Naive thymus-derived CD4-positive, alpha-beta T cell (primary cell): ENCODE data around the gene ENG. TPM values are rescaled to one million over a fixed set of nuclear protein-coding genes. Genes with fewer than 3 reads are reported as not detected.

Experiments
- ATAC-seq: fragments of 150-1000 bp; cut with Tn5 transposase; 2 replicates; pipeline ENCODE4 v1.10.0; 2021; ENCODE audit warnings: mild to moderate bottlenecking, moderate library complexity
- CTCF ChIA-PET: fragments of 350-600 bp; sonication (Branson Sonifier 250); formaldehyde crosslinking; loops from one replicate; lab custom pipeline; 2021; ENCODE audit warnings: antibody characterized with exemption; lab: Charles Lee
- POLR2A ChIA-PET: fragments of 350-600 bp; sonication (Branson Sonifier 250); formaldehyde crosslinking; loops from one replicate; lab custom pipeline; 2021; ENCODE audit warnings: antibody characterized with exemption, inconsistent platforms; lab: Charles Lee
- DNase-seq, 9 donors: peaks; one replicate each; pipeline versions ENCODE4 v3.0.0 to v3.0.0-alpha.2; 2020 to 2022; ENCODE audit warnings: mixed read lengths in 1 of 9
- H3K27ac ChIP-seq: one replicate; pipeline ENCODE4 v1.7.0; 2013; ENCODE audit warnings: mild to moderate bottlenecking, low read depth, low read length, moderate library complexity
- H3K27me3 ChIP-seq, 2 donors: one replicate each; pipeline ENCODE4 v1.7.0; 2013; ENCODE audit warnings: low read length in 2 of 2, mild to moderate bottlenecking in 2 of 2, moderate library complexity in 2 of 2; ENCODE audit not compliant: control insufficient read depth in 2 of 2, insufficient read depth in 2 of 2
- H3K36me3 ChIP-seq, 3 experiments: 1 replicate in 2 of 3; 2 replicates in 1 of 3; pipeline ENCODE4 v1.7.0; 2013; ENCODE audit warnings: low read length in 3 of 3, mild to moderate bottlenecking in 3 of 3, moderate library complexity in 1 of 3; ENCODE audit not compliant: insufficient read depth in 3 of 3, control insufficient read depth in 2 of 3
- H3K4me1 ChIP-seq, 2 donors: one replicate each; pipeline ENCODE4 v1.7.0; 2013; ENCODE audit warnings: low read length in 2 of 2, mild to moderate bottlenecking in 2 of 2, moderate library complexity in 1 of 2; ENCODE audit not compliant: control insufficient read depth in 2 of 2, insufficient read depth in 2 of 2
- H3K4me3 ChIP-seq: 2 replicates; pipeline ENCODE4 v1.7.0; 2013; ENCODE audit warnings: mild to moderate bottlenecking, low read length
- H3K9me3 ChIP-seq, 3 experiments: 1 replicate in 2 of 3; 2 replicates in 1 of 3; pipeline ENCODE4 v1.7.0; 2013; ENCODE audit warnings: low read length in 3 of 3; ENCODE audit not compliant: control insufficient read depth in 2 of 3
- H3K27ac Mint-ChIP-seq, 9 donors: one replicate each; pipeline ENCODE4 v1.8.0; 2020 to 2022; ENCODE audit warnings: mixed read lengths in 9 of 9, mild to moderate bottlenecking in 8 of 9, moderate library complexity in 5 of 9, inconsistent platforms in 2 of 9
- H3K27me3 Mint-ChIP-seq, 5 donors: one replicate each; pipeline ENCODE4 v1.8.0; 2021 to 2022; ENCODE audit warnings: mixed read lengths in 5 of 5, mild to moderate bottlenecking in 1 of 5
- H3K36me3 Mint-ChIP-seq, 5 donors: one replicate each; pipeline ENCODE4 v1.8.0; 2020 to 2022; ENCODE audit warnings: mixed read lengths in 5 of 5, mild to moderate bottlenecking in 3 of 5, inconsistent platforms in 1 of 5
- H3K4me1 Mint-ChIP-seq, 7 donors: one replicate each; pipeline ENCODE4 v1.8.0; 2020 to 2022; ENCODE audit warnings: mixed read lengths in 7 of 7, mild to moderate bottlenecking in 3 of 7, inconsistent platforms in 1 of 7
- H3K4me3 Mint-ChIP-seq, 10 donors: one replicate each; pipeline ENCODE4 v1.8.0; 2020 to 2022; ENCODE audit warnings: mild to moderate bottlenecking in 10 of 10, mixed read lengths in 10 of 10, moderate library complexity in 6 of 10, inconsistent platforms in 2 of 10
- H3K9me3 Mint-ChIP-seq, 11 donors: one replicate each; pipeline ENCODE4 v1.8.0; 2020 to 2022; ENCODE audit warnings: mixed read lengths in 11 of 11, mild to moderate bottlenecking in 4 of 11, inconsistent platforms in 1 of 11, moderate library complexity in 1 of 11
- intact Hi-C, 2 donors: fragments of 100-400 bp; cut with micrococcal nuclease; formaldehyde crosslinking; loops; one replicate each; pipeline ENCODE4 v1.15.1; 2023
- polyA plus RNA-seq, 2 donors: library from polyadenylated mRNA; unstranded; fragments of 300-500 nt; fragmentation: Illumina TruSeq; gene quantifications; one replicate each; pipeline ENCODE4 v1.2.3, GENCODE V29; 2021
- total RNA-seq, 6 experiments: library from RNA in 5 of 6; stranded (reverse) in 5 of 6; gene quantifications; 1 replicate in 5 of 6; 2 replicates in 1 of 6; pipeline ENCODE4 v1.2.3 and lab custom pipeline; 2021 to 2026

The ENG gene
- total and polyA plus RNA-seq, 7 experiments from 2014 or later: 4.5 to 25.8 (median 11.2) TPM

- H3K4me1 ChIP-seq: peaks cover 35 to 37% of the 10 kb centered on the region in 2 donors
- H3K36me3 ChIP-seq: peaks cover 0 to 7% (median 0%) of the 10 kb centered on the region in 3 experiments
- H3K36me3 Mint-ChIP-seq: peaks cover 0 to 3% (median 0%) of the 10 kb centered on the region in 5 donors
- DNase-seq: no peak
- H3K9me3 Mint-ChIP-seq: peaks cover 0 to 1% (median 0%) of the 10 kb centered on the region in 11 donors
- ATAC-seq: no peak
- H3K27ac Mint-ChIP-seq: peak overlapping the region; percentile 85 to 95 (median 92)
- intact Hi-C loops: no loop called here
- no peak overlapping the region for H3K4me3 ChIP-seq
- H3K27me3 Mint-ChIP-seq: no peaks in the 10 kb centered on the region
- H3K27ac ChIP-seq: peak overlapping the region; percentile 64
- H3K9me3 ChIP-seq: no peaks in the 10 kb centered on the region
- no peaks in the 10 kb centered on the region for H3K27me3 ChIP-seq
- H3K4me1 Mint-ChIP-seq: peaks cover 25 to 55% (median 52%) of the 10 kb centered on the region in 7 donors
- ChIA-PET CTCF (interaction anchor here (0.6 to 0.7 kb wide), 2 partner anchors 28 to 274 kb away, joined by 3 to 4 read pairs; no protein-coding TSS in a partner anchor), POLR2A (interaction anchor here (0.6 to 3.2 kb wide), 9 partner anchors 10 to 129 kb away, joined by 3 to 15 read pairs (median 3); partner anchors contain the start of genes ENG, SH2D3C and TOR2A)
- peak overlapping the region in 6 of 10 donors; percentile 29 to 75 (median 62) for H3K4me3 Mint-ChIP-seq
These were observed 8.7 kb upstream of the ENG start for GRCh38 chr9:127863191-127863621.

- DNase-seq (peak in 8 of 9 donors; percentile 12 to 50 (median 36)), ATAC-seq (peak; percentile 84)
- H3K4me1 Mint-ChIP-seq: peaks cover 25 to 57% (median 52%) of the 10 kb centered on the region in 7 donors
- Histone ChIP-seq H3K27me3 (no peaks in the 10 kb centered on the region), H3K9me3 (no peaks in the 10 kb centered on the region), H3K4me3 (peak overlapping the region; percentile 14), H3K36me3 (no peaks in the 10 kb centered on the region), H3K27ac (peak overlapping the region; percentile 64), H3K4me1 (peaks cover 35 to 41% of the 10 kb centered on the region in 2 donors)
- POLR2A ChIA-PET: interaction anchor here (0.7 to 3.2 kb wide), 11 partner anchors 9 to 128 kb away, joined by 3 to 15 read pairs (median 3); partner anchors contain the start of genes ENG, SH2D3C and TOR2A
- peak overlapping the region; percentile 38 to 75 (median 54) for H3K4me3 Mint-ChIP-seq
- peaks cover 0 to 1% (median 0%) of the 10 kb centered on the region in 11 donors for H3K9me3 Mint-ChIP-seq
- no peaks in the 10 kb centered on the region for H3K27me3 Mint-ChIP-seq
- intact Hi-C loops: no loop called here
- H3K27ac Mint-ChIP-seq: peak overlapping the region; percentile 85 to 95 (median 92)
- CTCF ChIA-PET: interaction anchor here (0.6 to 0.7 kb wide), 3 partner anchors 27 to 273 kb away, joined by 3 to 4 read pairs (median 3); no protein-coding TSS in a partner anchor
- peaks cover 0 to 3% (median 0%) of the 10 kb centered on the region in 5 donors for H3K36me3 Mint-ChIP-seq
These were observed 7.9 kb upstream of the ENG start for GRCh38 chr9:127862075-127863011.

- H3K9me3 ChIP-seq: no peaks in the 10 kb centered on the region
- no peak overlapping the region for H3K4me3 ChIP-seq
- H3K36me3 ChIP-seq: no peaks in the 10 kb centered on the region
- Mint-ChIP-seq H3K9me3 (peaks cover 0 to 1% (median 0%) of the 10 kb centered on the region in 11 donors), H3K36me3 (peaks cover 0 to 1% (median 0%) of the 10 kb centered on the region in 5 donors), H3K27me3 (no peaks in the 10 kb centered on the region), H3K27ac (peak overlapping the region in 6 of 9 donors; percentile 60 to 95 (median 88)), H3K4me3 (no peak overlapping the region), H3K4me1 (peaks cover 26 to 59% (median 48%) of the 10 kb centered on the region in 7 donors)
- H3K27ac ChIP-seq: no peak overlapping the region
- ChIA-PET CTCF (interaction anchor here (1.4 kb wide), 1 partner anchor 9 kb away, joined by 6 read pairs; no protein-coding TSS in a partner anchor), POLR2A (interaction anchor here (1.1 to 3.2 kb wide), 3 partner anchors 8 to 90 kb away, joined by 3 to 15 read pairs (median 6); partner anchors contain the start of gene ENG)
- H3K4me1 ChIP-seq: peaks cover 33 to 44% of the 10 kb centered on the region in 2 donors
- no peak for ATAC-seq
- H3K27me3 ChIP-seq: no peaks in the 10 kb centered on the region
- intact Hi-C loops: no loop called here
- DNase-seq: no peak
These were observed 6.3 kb upstream of the ENG start for GRCh38 chr9:127860779-127861178.

GRCh38 chr9:127860260-127860659, 5.8 kb upstream of the ENG start:
- ChIA-PET CTCF (interaction anchor here (1.4 kb wide), 1 partner anchor 9 kb away, joined by 6 read pairs; no protein-coding TSS in a partner anchor), POLR2A (interaction anchor here (1.7 kb wide), 1 partner anchor 75 kb away, joined by 6 read pairs; no protein-coding TSS in a partner anchor)
- Histone ChIP-seq H3K36me3 (no peaks in the 10 kb centered on the region), H3K9me3 (no peaks in the 10 kb centered on the region), H3K4me1 (peaks cover 31 to 44% of the 10 kb centered on the region in 2 donors), H3K27me3 (no peaks in the 10 kb centered on the region), H3K4me3 (no peak overlapping the region), H3K27ac (no peak overlapping the region)
- no peak for ATAC-seq
- Mint-ChIP-seq H3K27me3 (no peaks in the 10 kb centered on the region), H3K9me3 (peaks cover 0 to 1% (median 0%) of the 10 kb centered on the region in 11 donors), H3K36me3 (no peaks in the 10 kb centered on the region), H3K4me3 (no peak overlapping the region), H3K4me1 (peaks cover 25 to 59% (median 46%) of the 10 kb centered on the region in 7 donors), H3K27ac (peak overlapping the region in 4 of 9 donors; percentile 68 to 95 (median 93))
- DNase-seq: no peak
- intact Hi-C loops: no loop called here

GRCh38 chr9:127858041-127858512, 3.6 kb upstream of the ENG start:
- ChIA-PET POLR2A (no interaction called here), CTCF (no interaction called here)
- Mint-ChIP-seq H3K27ac (peak overlapping the region in 3 of 9 donors; percentile 18 to 47 (median 25)), H3K9me3 (no peaks in the 10 kb centered on the region), H3K4me3 (peak overlapping the region in 1 of 10 donors; percentile 19), H3K27me3 (no peaks in the 10 kb centered on the region), H3K36me3 (no peaks in the 10 kb centered on the region), H3K4me1 (peaks cover 24 to 62% (median 44%) of the 10 kb centered on the region in 7 donors)
- intact Hi-C loops: no loop called here
- H3K9me3 ChIP-seq: no peaks in the 10 kb centered on the region
- H3K4me1 ChIP-seq: peaks cover 29 to 45% of the 10 kb centered on the region in 2 donors
- no peak overlapping the region for H3K4me3 ChIP-seq
- H3K36me3 ChIP-seq: no peaks in the 10 kb centered on the region
- no peaks in the 10 kb centered on the region for H3K27me3 ChIP-seq
- no peak overlapping the region for H3K27ac ChIP-seq
- no peak for DNase-seq
- ATAC-seq: no peak

GRCh38 chr9:127857278-127857677, 2.8 kb upstream of the ENG start:
- no peak overlapping the region for H3K4me3 Mint-ChIP-seq
- ChIA-PET POLR2A (interaction anchor here (0.9 kb wide), 1 partner anchor 58 kb away, joined by 3 read pairs; no protein-coding TSS in a partner anchor), CTCF (no interaction called here)

More at GRCh38 chr9:127857278-127857677, 2.8 kb upstream of the ENG start:
- DNase-seq (no peak), ATAC-seq (no peak)
- Mint-ChIP-seq H3K4me1 (peaks cover 24 to 61% (median 41%) of the 10 kb centered on the region in 7 donors), H3K27ac (no peak overlapping the region), H3K27me3 (no peaks in the 10 kb centered on the region), H3K36me3 (peaks cover 0 to under 1% (median 0%) of the 10 kb centered on the region in 5 donors), H3K9me3 (no peaks in the 10 kb centered on the region)
- no peaks in the 10 kb centered on the region for H3K36me3 ChIP-seq
- H3K4me3 ChIP-seq: no peak overlapping the region
- H3K4me1 ChIP-seq: peaks cover 22 to 44% of the 10 kb centered on the region in 2 donors
- no peak overlapping the region for H3K27ac ChIP-seq
- H3K9me3 ChIP-seq: no peaks in the 10 kb centered on the region
- intact Hi-C loops: no loop called here
- H3K27me3 ChIP-seq: no peaks in the 10 kb centered on the region
